ENCODE data around the gene SPATA25.
"Not testable (repeated sequence)": the region's sequence is repeated elsewhere in the genome, so short reads cannot be mapped to it uniquely, and the experiment has no call there.

The SPATA25 gene

DNA sequence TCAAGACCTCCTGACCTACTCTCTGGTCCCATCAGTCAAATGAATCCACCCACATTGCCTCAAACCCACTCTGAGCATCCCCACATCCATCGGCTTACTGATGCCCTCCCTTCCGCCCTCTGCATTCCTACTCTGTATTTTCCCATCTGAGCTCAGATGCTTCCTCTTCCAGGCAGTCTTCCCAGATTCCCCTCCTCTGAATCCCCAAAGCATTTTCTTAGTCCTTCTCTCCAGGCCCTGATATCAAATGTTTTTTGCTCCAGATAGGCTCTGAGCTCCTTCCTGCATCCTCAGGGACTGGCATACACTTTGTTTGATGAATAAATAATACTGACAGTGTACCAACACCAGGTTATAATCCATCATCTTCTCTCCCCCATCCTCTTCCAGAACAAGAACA lies 20.7 kb upstream of the SPATA25 start:
- Mint-ChIP-seq H3K4me1 (peaks cover 19% of the 10 kb centered on the region), H3K36me3 (no peaks in the 10 kb centered on the region), H3K9me3 (no peaks in the 10 kb centered on the region), H3K4me3 (no peak overlapping the region), H3K27ac (no peak overlapping the region), H3K27me3 (peaks cover 33% of the 10 kb centered on the region)
- CTCF ChIA-PET = no interaction called here
- DNase-seq = no peak

GRCh38 chr20:45907219-45907948 lies 20.0 kb upstream of the SPATA25 start:
- H3K4me1 Mint-ChIP-seq = peaks cover 16% of the 10 kb centered on the region
- no peak for DNase-seq
- no peak overlapping the region for H3K4me3 Mint-ChIP-seq
- H3K36me3 Mint-ChIP-seq = no peaks in the 10 kb centered on the region
- H3K9me3 Mint-ChIP-seq = no peaks in the 10 kb centered on the region
- H3K27ac Mint-ChIP-seq = no peak overlapping the region
- peaks cover 26% of the 10 kb centered on the region for H3K27me3 Mint-ChIP-seq
- CTCF ChIA-PET = no interaction called here

- Mint-ChIP-seq H3K27me3 (peaks cover 8% of the 10 kb centered on the region), H3K4me3 (no peak overlapping the region), H3K4me1 (peaks cover 2% of the 10 kb centered on the region), H3K36me3 (no peaks in the 10 kb centered on the region), H3K9me3 (no peaks in the 10 kb centered on the region), H3K27ac (no peak overlapping the region)
- no peak for DNase-seq
- CTCF ChIA-PET = interaction anchor here (0.5 to 1.6 kb wide), 3 partner anchors 15 to 445 kb away, joined by 3 read pairs; partner anchors contain the start of genes NEURL2 and ZSWIM1
These were observed 18.2 kb upstream of the SPATA25 start for GRCh38 chr20:45905505-45906079.

- Mint-ChIP-seq H3K27me3 (peaks cover 6% of the 10 kb centered on the region), H3K4me3 (no peak overlapping the region), H3K9me3 (no peaks in the 10 kb centered on the region), H3K36me3 (no peaks in the 10 kb centered on the region), H3K27ac (no peak overlapping the region), H3K4me1 (no peaks in the 10 kb centered on the region)
- no peak for DNase-seq
- CTCF ChIA-PET = interaction anchor here (1.4 to 1.6 kb wide), 2 partner anchors 14 to 23 kb away, joined by 3 read pairs; partner anchors contain the start of genes NEURL2 and ZSWIM1
These were observed 17.4 kb upstream of the SPATA25 start for GRCh38 chr20:45904583-45905504.

GRCh38 chr20:45902199-45902701 lies 14.8 kb upstream of the SPATA25 start:
- H3K9me3 Mint-ChIP-seq = no peaks in the 10 kb centered on the region
- peaks cover 6% of the 10 kb centered on the region for H3K27me3 Mint-ChIP-seq
- no peaks in the 10 kb centered on the region for H3K4me1 Mint-ChIP-seq
- H3K27ac Mint-ChIP-seq = peak overlapping the region; percentile 14
- DNase-seq = no peak
- H3K4me3 Mint-ChIP-seq = no peak overlapping the region
- H3K36me3 Mint-ChIP-seq = peaks cover 3% of the 10 kb centered on the region
- CTCF ChIA-PET = no interaction called here

- H3K4me1 Mint-ChIP-seq, H3K9me3 Mint-ChIP-seq, H3K27me3 Mint-ChIP-seq, CTCF ChIA-PET, DNase-seq, H3K4me3 Mint-ChIP-seq, H3K36me3 Mint-ChIP-seq, H3K27ac Mint-ChIP-seq: not testable (repeated sequence)
These were observed 13.9 kb upstream of the SPATA25 start for GRCh38 chr20:45901332-45901731.

- no peak overlapping the region for H3K27ac Mint-ChIP-seq
- H3K9me3 Mint-ChIP-seq = no peaks in the 10 kb centered on the region
- DNase-seq = no peak
- H3K4me3 Mint-ChIP-seq = no peak overlapping the region
- CTCF ChIA-PET = interaction anchor here (1.6 kb wide), 1 partner anchor 71 kb away, joined by 4 read pairs; no protein-coding TSS in a partner anchor
- no peaks in the 10 kb centered on the region for H3K4me1 Mint-ChIP-seq
- no peaks in the 10 kb centered on the region for H3K27me3 Mint-ChIP-seq
- H3K36me3 Mint-ChIP-seq = peaks cover 7% of the 10 kb centered on the region
These were observed 11.8 kb upstream of the SPATA25 start for GRCh38 chr20:45899046-45899835.

- peaks cover 7% of the 10 kb centered on the region for H3K36me3 Mint-ChIP-seq
- no peak overlapping the region for H3K27ac Mint-ChIP-seq
- H3K9me3 Mint-ChIP-seq = no peaks in the 10 kb centered on the region
- DNase-seq = no peak
- CTCF ChIA-PET = no interaction called here
- no peaks in the 10 kb centered on the region for H3K27me3 Mint-ChIP-seq
- peaks cover 7% of the 10 kb centered on the region for H3K4me1 Mint-ChIP-seq
- no peak overlapping the region for H3K4me3 Mint-ChIP-seq
These were observed 10.9 kb upstream of the SPATA25 start for GRCh38 chr20:45898285-45898684.

GRCh38 chr20:45897692-45898091 lies 10.3 kb upstream of the SPATA25 start:
- H3K27ac Mint-ChIP-seq = no peak overlapping the region
- peaks cover 10% of the 10 kb centered on the region for H3K36me3 Mint-ChIP-seq
- peaks cover 13% of the 10 kb centered on the region for H3K4me1 Mint-ChIP-seq
- no peak overlapping the region for H3K4me3 Mint-ChIP-seq
- no peaks in the 10 kb centered on the region for H3K9me3 Mint-ChIP-seq
- H3K27me3 Mint-ChIP-seq = no peaks in the 10 kb centered on the region
- no peak for DNase-seq
- CTCF ChIA-PET = no interaction called here

- CTCF ChIA-PET = interaction anchor here (1.2 kb wide), 1 partner anchor 98 kb away, joined by 3 read pairs; no protein-coding TSS in a partner anchor
- Mint-ChIP-seq H3K36me3 (peaks cover 10% of the 10 kb centered on the region), H3K9me3 (no peaks in the 10 kb centered on the region), H3K27ac (no peak overlapping the region), H3K4me1 (peaks cover 17% of the 10 kb centered on the region), H3K27me3 (no peaks in the 10 kb centered on the region), H3K4me3 (no peak overlapping the region)
- DNase-seq = no peak
These were observed 9.9 kb upstream of the SPATA25 start for GRCh38 chr20:45897289-45897688.

DNA sequence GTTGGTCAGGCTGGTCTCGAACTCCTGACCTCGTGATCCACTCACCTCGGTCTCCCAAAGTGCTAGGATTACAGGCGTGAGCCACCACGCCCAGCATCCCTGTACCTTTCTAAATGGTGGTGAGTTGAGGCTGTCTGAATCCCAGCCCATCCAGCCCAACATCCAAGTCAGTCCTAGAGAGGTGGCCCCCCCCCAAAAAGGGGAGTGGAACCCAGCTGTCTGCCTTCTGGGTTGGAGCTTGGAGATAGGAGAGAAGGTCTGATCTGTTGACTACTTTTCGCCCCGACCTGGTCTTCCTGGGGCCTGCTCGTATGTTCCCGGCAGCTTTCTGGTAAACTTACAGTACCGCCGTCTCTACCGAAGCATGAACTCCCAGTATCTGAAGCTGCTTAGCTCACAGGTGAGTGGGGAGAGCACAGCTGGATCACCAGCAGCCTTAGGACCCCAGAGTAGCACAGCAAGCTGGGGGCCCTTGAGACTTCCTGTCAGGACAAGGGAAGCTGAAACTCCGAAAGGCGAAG lies 9.3 kb upstream of the SPATA25 start:
- Mint-ChIP-seq H3K27me3 (no peaks in the 10 kb centered on the region), H3K4me3 (no peak overlapping the region), H3K9me3 (no peaks in the 10 kb centered on the region), H3K36me3 (peaks cover 10% of the 10 kb centered on the region), H3K4me1 (peaks cover 22% of the 10 kb centered on the region), H3K27ac (no peak overlapping the region)
- DNase-seq = no peak
- CTCF ChIA-PET = interaction anchor here (1.2 kb wide), 1 partner anchor 98 kb away, joined by 3 read pairs; no protein-coding TSS in a partner anchor

- CTCF ChIA-PET = no interaction called here
- peaks cover 10% of the 10 kb centered on the region for H3K36me3 Mint-ChIP-seq
- peaks cover 33% of the 10 kb centered on the region for H3K4me1 Mint-ChIP-seq
- peaks cover 14% of the 10 kb centered on the region for H3K27me3 Mint-ChIP-seq
- no peak overlapping the region for H3K27ac Mint-ChIP-seq
- H3K4me3 Mint-ChIP-seq = no peak overlapping the region
- DNase-seq = no peak
- H3K9me3 Mint-ChIP-seq = no peaks in the 10 kb centered on the region
These were observed 7.4 kb upstream of the SPATA25 start for GRCh38 chr20:45894797-45895196.

- no peak overlapping the region for H3K27ac Mint-ChIP-seq
- CTCF ChIA-PET = no interaction called here
- no peaks in the 10 kb centered on the region for H3K9me3 Mint-ChIP-seq
- peaks cover 14% of the 10 kb centered on the region for H3K27me3 Mint-ChIP-seq
- no peak for DNase-seq
- no peak overlapping the region for H3K4me3 Mint-ChIP-seq
- H3K36me3 Mint-ChIP-seq = peaks cover 10% of the 10 kb centered on the region
- H3K4me1 Mint-ChIP-seq = peaks cover 35% of the 10 kb centered on the region
These were observed 6.4 kb upstream of the SPATA25 start for GRCh38 chr20:45893831-45894230.
